IMR-90 (cell line): Measurements from ENCODE around the gene DCAF10. TPM values are rescaled to one million over a fixed set of nuclear protein-coding genes. Genes with fewer than 3 reads are reported as not detected.

ENCODE experiments used
- ATAC-seq: fragments of 200-7000 bp; cut with Tn5 transposase; 2 replicates; pipeline ENCODE4 v1.9.1; 2020; ENCODE audit warnings: low read depth, mild to moderate bottlenecking, moderate library complexity
- Bru-seq: library from RNA; stranded (reverse); fragments of 400-500 nt; gene quantifications from one replicate; lab custom pipeline; 2021; lab: Mats Ljungman, UMichigan
- BruChase-seq, 2 experiments: library from RNA; stranded (reverse); fragments of 400-500 nt; gene quantifications; one replicate each; lab custom pipeline; 2021; lab: Mats Ljungman, UMichigan
- BruUV-seq: library from RNA; stranded (reverse); fragments of 400-500 nt; replicated peaks from 2 replicates; lab custom pipeline; 2021; lab: Mats Ljungman, UMichigan
- CTCF ChIA-PET: fragments of 300-600 bp; formaldehyde crosslinking; extraction: SDS; loops from one replicate; lab custom pipeline; 2021; ENCODE audit warnings: antibody characterized with exemption; lab: Yijun Ruan, JAX
- POLR2A ChIA-PET: fragments of 300-600 bp; sonication (Branson Sonifier 250); formaldehyde crosslinking; loops from one replicate; lab custom pipeline; 2022; ENCODE audit warnings: antibody characterized with exemption; ENCODE audit not compliant: unreplicated experiment; lab: Charles Lee
- DNase-seq: peaks from one replicate; pipeline ENCODE4 v3.0.0; 2013
- H2AFZ ChIP-seq: replicated peaks from 2 replicates; pipeline ENCODE3; 2013; ENCODE audit warnings: low read length, mild to moderate bottlenecking; ENCODE audit not compliant: poor library complexity
- H2AK5ac ChIP-seq: 2 replicates; pipeline ENCODE4 v1.6.1; 2013; ENCODE audit warnings: low read depth, low read length, inconsistent platforms
- H2AK9ac ChIP-seq: replicated peaks from 2 replicates; pipeline ENCODE3; 2013; ENCODE audit warnings: mild to moderate bottlenecking, low read depth, low read length, moderate library complexity; ENCODE audit not compliant: poor library complexity
- H2BK120ac ChIP-seq: 2 replicates; pipeline ENCODE4 v1.6.1; 2013; ENCODE audit warnings: low read depth, low read length, inconsistent platforms
- H2BK15ac ChIP-seq: 3 replicates; pipeline ENCODE4 v1.6.1; 2013; ENCODE audit warnings: low read depth, low read length, inconsistent platforms
- H2BK20ac ChIP-seq: 2 replicates; pipeline ENCODE4 v1.6.1; 2013; ENCODE audit warnings: low read depth, mild to moderate bottlenecking, inconsistent platforms, low read length, moderate library complexity
- H2BK5ac ChIP-seq: 2 replicates; pipeline ENCODE4 v1.6.1; 2013; ENCODE audit warnings: mild to moderate bottlenecking, low read depth, low read length, inconsistent platforms; ENCODE audit not compliant: poor library complexity, severe bottlenecking
- H3K14ac ChIP-seq: replicated peaks from 2 replicates; pipeline ENCODE4 v1.6.1; 2013; ENCODE audit warnings: low read depth, low read length, inconsistent platforms
- H3K18ac ChIP-seq: 2 replicates; pipeline ENCODE4 v1.6.1; 2013; ENCODE audit warnings: low read depth, low read length, control low read depth
- H3K23ac ChIP-seq: 2 replicates; pipeline ENCODE4 v1.6.1; 2013; ENCODE audit warnings: low read depth, low read length, inconsistent platforms
- H3K27ac ChIP-seq: 2 replicates; pipeline ENCODE4 v1.5.1; 2013; ENCODE audit warnings: mild to moderate bottlenecking, control low read depth, low read length; ENCODE audit not compliant: insufficient read depth
- H3K27me3 ChIP-seq: 2 replicates; pipeline ENCODE4 v1.6.1; 2013; ENCODE audit warnings: low read length; ENCODE audit not compliant: control insufficient read depth, insufficient read depth
- H3K36me3 ChIP-seq: 2 replicates; pipeline ENCODE4 v1.6.1; 2013; ENCODE audit warnings: low read length, mixed read lengths; ENCODE audit not compliant: control insufficient read depth, insufficient read depth
- H3K4ac ChIP-seq: 2 replicates; pipeline ENCODE4 v1.6.1; 2013; ENCODE audit warnings: low read depth, low read length, inconsistent platforms
- H3K4me1 ChIP-seq: 2 replicates; pipeline ENCODE4 v1.6.1; 2013; ENCODE audit warnings: low read length, mixed read lengths; ENCODE audit not compliant: control insufficient read depth, insufficient read depth
- H3K4me2 ChIP-seq: 2 replicates; pipeline ENCODE4 v1.6.1; 2013; ENCODE audit warnings: low read depth, mild to moderate bottlenecking, control low read depth, low read length, moderate library complexity
- H3K4me3 ChIP-seq: 2 replicates; pipeline ENCODE4 v1.5.1; 2013; ENCODE audit warnings: low read depth, mild to moderate bottlenecking, control low read depth, low read length, moderate library complexity; ENCODE audit not compliant: insufficient read depth
- H3K56ac ChIP-seq: 2 replicates; pipeline ENCODE4 v1.6.1; 2013; ENCODE audit warnings: low read length, inconsistent platforms; ENCODE audit not compliant: insufficient read depth; ENCODE audit errors: extremely low read depth
- H3K79me1 ChIP-seq, 2 experiments: 2 replicates each; pipeline ENCODE4 v1.6.1; 2013; ENCODE audit warnings: low read length in 2 of 2, inconsistent platforms in 1 of 2, low read depth in 1 of 2
- H3K9ac ChIP-seq: 2 replicates; pipeline ENCODE4 v1.6.1; 2013; ENCODE audit warnings: low read depth, low read length, control low read depth
- H3K9me1 ChIP-seq: 2 replicates; pipeline ENCODE4 v1.6.1; 2013; ENCODE audit warnings: low read length, inconsistent platforms; ENCODE audit not compliant: insufficient read depth
- H3K9me3 ChIP-seq: 2 replicates; pipeline ENCODE4 v1.6.1; 2013; ENCODE audit warnings: low read length; ENCODE audit not compliant: control insufficient read depth, insufficient read depth
- H4K20me1 ChIP-seq: 2 replicates; pipeline ENCODE4 v1.6.1; 2013; ENCODE audit warnings: low read length, inconsistent platforms; ENCODE audit not compliant: insufficient read depth
- H4K5ac ChIP-seq: 2 replicates; pipeline ENCODE4 v1.6.1; 2013; ENCODE audit warnings: mild to moderate bottlenecking, low read depth, low read length, control low read depth
- H4K8ac ChIP-seq, 2 experiments: 2 replicates each; pipeline ENCODE4 v1.6.1; 2013; ENCODE audit warnings: low read depth in 2 of 2, low read length in 2 of 2, control low read depth in 1 of 2, inconsistent platforms in 1 of 2
- H4K91ac ChIP-seq: 2 replicates; pipeline ENCODE4 v1.6.1; 2013; ENCODE audit warnings: low read depth, low read length, inconsistent platforms; ENCODE audit not compliant: insufficient read depth
- BHLHE40 ChIP-seq: fragments of 150-350 bp; IDR thresholded peaks from 2 replicates; pipeline ENCODE4 v1.6.1; 2016; ENCODE audit warnings: mild to moderate bottlenecking, low read depth, low read length
- CHD1 ChIP-seq: IDR thresholded peaks from 2 replicates; pipeline ENCODE4 v1.6.1; 2012; ENCODE audit warnings: low read depth, low read length, improper control_type of control experiment
- ELK1 ChIP-seq: fragments of 150-350 bp; IDR thresholded peaks from 2 replicates; pipeline ENCODE4 v1.6.1; 2016; ENCODE audit warnings: low read depth, mild to moderate bottlenecking, low read length, moderate library complexity, borderline replicate concordance
- FOS ChIP-seq: fragments of 150-350 bp; IDR thresholded peaks from 2 replicates; pipeline ENCODE4 v1.6.1; 2016; ENCODE audit warnings: low read depth, low read length
- MXI1 ChIP-seq: IDR thresholded peaks from 2 replicates; pipeline ENCODE4 v1.6.1; 2012; ENCODE audit warnings: low read depth, mild to moderate bottlenecking, low read length, moderate library complexity, borderline replicate concordance
- NFE2L2 ChIP-seq: fragments of 150-350 bp; IDR thresholded peaks from 2 replicates; pipeline ENCODE4 v1.6.1; 2016; ENCODE audit warnings: low read depth, mild to moderate bottlenecking, low read length
- POLR2A ChIP-seq: IDR thresholded peaks from 2 replicates; pipeline ENCODE4 v1.6.1; 2012; ENCODE audit warnings: mild to moderate bottlenecking, low read depth, low read length
- RAD21 ChIP-seq: IDR thresholded peaks from 2 replicates; pipeline ENCODE4 v1.6.1; 2012; ENCODE audit warnings: low read length, improper control_type of control experiment
- RCOR1 ChIP-seq: IDR thresholded peaks from 2 replicates; pipeline ENCODE4 v1.6.1; 2012; ENCODE audit warnings: mild to moderate bottlenecking, low read length, improper control_type of control experiment; ENCODE audit not compliant: insufficient replicate concordance
- RFX5 ChIP-seq: IDR thresholded peaks from 2 replicates; pipeline ENCODE4 v1.8.0; 2012; ENCODE audit warnings: low read depth, mild to moderate bottlenecking, low read length, moderate library complexity
- USF2 ChIP-seq: fragments of 150-350 bp; IDR thresholded peaks from 2 replicates; pipeline ENCODE4 v1.6.1; 2017; ENCODE audit warnings: mild to moderate bottlenecking, antibody characterized with exemption, low read length, low read depth
- WGBS, 2 experiments: methylation state at CpG; one replicate each; pipeline versions ENCODE4 v1.1.5 to v1.1.7; 2013; ENCODE audit warnings: missing lambda C conversion rate in 2 of 2; ENCODE audit not compliant: insufficient read length in 1 of 2; ENCODE audit errors: extremely low coverage in 2 of 2; 5-methylcytosine and 5-hydroxymethylcytosine counted together
- dilution Hi-C: fragments of 300-500 bp; cut with HindIII; formaldehyde crosslinking; loops from one replicate; pipeline ENCODE4 v1.14.3; 2018; ENCODE audit warnings: low sequenced_read_pairs; ENCODE audit not compliant: unreplicated experiment
- in situ Hi-C: fragments of 300-500 bp; cut with MboI; formaldehyde crosslinking; loops from 3 replicates; pipeline ENCODE4 v1.14.3; 2019; ENCODE audit warnings: low sequenced_read_pairs, inconsistent platforms, mixed read lengths
- intact Hi-C: fragments of 100-400 bp; cut with micrococcal nuclease; formaldehyde crosslinking; loops from 2 replicates; pipeline ENCODE4 v1.10.0; 2022
- long read RNA-seq: library from polyadenylated mRNA; unstranded; transcript quantifications from one replicate; pipeline ENCODE4 v2.0.0, GENCODE V29; 2021; ENCODE audit not compliant: unreplicated experiment
- polyA plus RNA-seq, 3 experiments: library from polyadenylated mRNA; depleted of rRNA; stranded (reverse); fragments of >200 nt; gene quantifications; 2 replicates each; pipeline ENCODE4 v1.2.3, GENCODE V29; 2012; ENCODE audit warnings: low replicate concordance in 1 of 3
- total RNA-seq: library from RNA; depleted of rRNA; stranded (reverse); fragments of >200 nt; gene quantifications from 2 replicates; pipeline ENCODE4 v1.2.3, GENCODE V29; 2012; rRNA removed

DCAF10 gene, protein sequence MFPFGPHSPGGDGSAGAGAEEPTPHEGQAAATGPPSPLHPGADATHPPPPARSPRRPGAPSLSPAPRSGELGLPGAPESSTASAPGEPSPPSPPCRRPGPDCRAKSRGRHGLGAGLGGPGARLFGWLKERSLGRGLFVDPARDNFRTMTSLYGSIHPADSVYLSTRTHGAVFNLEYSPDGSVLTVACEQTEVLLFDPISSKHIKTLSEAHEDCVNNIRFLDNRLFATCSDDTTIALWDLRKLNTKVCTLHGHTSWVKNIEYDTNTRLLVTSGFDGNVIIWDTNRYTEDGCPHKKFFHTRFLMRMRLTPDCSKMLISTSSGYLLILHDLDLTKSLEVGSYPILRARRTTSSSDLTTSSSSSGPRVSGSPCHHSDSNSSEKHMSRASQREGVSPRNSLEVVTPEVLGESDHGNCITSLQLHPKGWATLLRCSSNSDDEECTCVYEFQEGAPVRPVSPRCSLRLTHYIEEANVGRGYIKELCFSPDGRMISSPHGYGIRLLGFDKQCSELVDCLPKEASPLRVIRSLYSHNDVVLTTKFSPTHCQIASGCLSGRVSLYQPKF
- total RNA-seq (13.1 and 19.4 TPM in 2 replicates), polyA plus RNA-seq (2012; rRNA removed) (16.9 and 17.1 TPM in 2 replicates), Bru-seq, nascent RNA (percentile 86 among the genes with signal in this experiment), BruChase-seq, experiment 1, labeled RNA remaining after a 6-hour chase (percentile 92 among the genes with signal in this experiment), BruChase-seq, experiment 2, labeled RNA remaining after a 2-hour chase (percentile 89 among the genes with signal in this experiment)
- 4.5 and 4.8 TPM in 2 replicates for polyA plus RNA-seq (2012; cell fraction: cytosol; rRNA removed)
- 5.9 and 19.0 TPM in 2 replicates for polyA plus RNA-seq (2012; cell fraction: nucleus; rRNA removed; ENCODE audit: low replicate concordance)
- long read RNA-seq, transcript DCAF10-202 (7 exons, 3,862 nt) = major isoform, 37 of 122 reads
- long read RNA-seq, partial matches to known transcripts = 10 of 122 reads
- long read RNA-seq, other reads (novel, unspliced or antisense) = 75 of 122 reads

DNA sequence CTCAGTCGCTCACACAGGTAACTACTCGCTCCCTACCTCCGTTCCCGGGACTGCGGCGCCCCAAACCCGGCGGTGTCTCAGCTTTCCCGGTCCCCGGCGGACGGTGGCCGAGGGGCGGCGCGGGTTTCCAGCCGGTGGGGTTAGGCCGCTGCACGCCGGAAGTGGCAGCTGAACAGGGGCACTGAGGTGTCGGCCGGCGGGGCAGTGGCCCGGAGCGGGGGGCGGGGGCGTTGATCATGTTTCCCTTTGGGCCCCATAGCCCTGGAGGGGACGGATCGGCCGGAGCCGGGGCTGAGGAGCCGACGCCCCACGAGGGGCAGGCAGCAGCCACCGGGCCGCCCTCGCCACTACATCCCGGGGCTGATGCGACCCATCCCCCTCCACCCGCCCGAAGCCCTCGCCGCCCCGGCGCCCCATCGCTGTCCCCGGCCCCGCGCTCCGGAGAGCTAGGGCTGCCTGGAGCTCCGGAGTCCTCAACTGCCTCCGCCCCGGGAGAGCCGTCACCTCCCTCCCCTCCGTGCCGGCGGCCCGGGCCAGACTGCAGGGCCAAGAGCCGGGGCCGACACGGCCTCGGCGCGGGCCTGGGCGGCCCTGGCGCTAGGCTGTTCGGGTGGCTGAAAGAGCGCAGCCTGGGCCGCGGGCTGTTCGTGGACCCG is at the start of gene DCAF10:
Gene DCAF10 (plus strand): TSS at position 167 of the 656 bp plus-strand sequence. CDS start 70 bp downstream, at position 237.
- CTCF ChIA-PET = no interaction called here
- H3K4me3 ChIP-seq = peak within 1 kb of the TSS; percentile 99
- peak; percentile 88 for ATAC-seq
- peak; percentile 75 for DNase-seq
- POLR2A ChIA-PET = interaction anchor here (0.5 to 0.6 kb wide), 2 partner anchors 151 to 1364 kb away, joined by 5 to 9 read pairs; no protein-coding TSS in a partner anchor
- H3K27ac ChIP-seq = peak within 1 kb of the TSS; percentile 93
- in situ Hi-C loops = no loop called here
- no peak within 1 kb of the TSS; the same call in 2 of the 3 replicates for H2BK15ac ChIP-seq
- peak within 1 kb of the TSS; percentile 80; the same call in 1 of the 2 replicates for H2BK120ac ChIP-seq
- no peaks in the 10 kb centered on the region for H3K36me3 ChIP-seq
- H4K8ac ChIP-seq = peak within 1 kb of the TSS; percentile 82 to 97
- H2AK9ac ChIP-seq = peak within 1 kb of the TSS; percentile 85
- dilution Hi-C loops = no loop called here
- intact Hi-C loops = no loop called here
- peaks cover 7% of the 10 kb centered on the region; the same call in 1 of the 2 replicates for H3K9me1 ChIP-seq
- peak within 1 kb of the TSS; percentile 65 for H2AK5ac ChIP-seq
- peak within 1 kb of the TSS; percentile 97 for H3K18ac ChIP-seq
- peaks cover 2% of the 10 kb centered on the region for H3K4me1 ChIP-seq
- H3K4me2 ChIP-seq = peak within 1 kb of the TSS; percentile 92
- H3K79me1 ChIP-seq = peaks cover 11 to 33% of the 10 kb centered on the region in 2 experiments
- peak within 1 kb of the TSS; percentile 67 for H3K56ac ChIP-seq
- peak within 1 kb of the TSS; percentile 86 for H3K4ac ChIP-seq
- peak within 1 kb of the TSS; percentile 89 for H2BK5ac ChIP-seq
- no peaks in the 10 kb centered on the region for H3K27me3 ChIP-seq
- peak within 1 kb of the TSS; percentile 78 for H4K91ac ChIP-seq
- BruUV-seq = TSS peak; percentile 32
- 0% methylated on average over 45 of the region's 72 CpGs; no CpG with 5 or more reads in 1 of the 2 experiments for WGBS, 2 experiments
- H2BK20ac ChIP-seq = no peak within 1 kb of the TSS
- peak within 1 kb of the TSS; percentile 99 for H3K23ac ChIP-seq
- H4K5ac ChIP-seq = peak within 1 kb of the TSS; percentile 100
- H2AFZ ChIP-seq = peak within 1 kb of the TSS; percentile 99
- H3K14ac ChIP-seq = peak within 1 kb of the TSS; percentile 97
- H4K20me1 ChIP-seq = peaks cover 19% of the 10 kb centered on the region; the same call in 1 of the 2 replicates
- peak within 1 kb of the TSS; percentile 98 for H3K9ac ChIP-seq
- no peaks in the 10 kb centered on the region for H3K9me3 ChIP-seq
- TF ChIP-seq RFX5 (no peak), RCOR1 (peak; percentile 34), NFE2L2 (no peak), RAD21 (0 out of 2 replicates have a peak, but pooled peaks have one; percentile 4), MXI1 (no peak), BHLHE40 (peak; percentile 39; the same call in 1 of the 2 replicates), CHD1 (no peak), POLR2A (peak; percentile 73), ELK1 (no peak), USF2 (no peak), FOS (no peak)
